CD14-positive monocyte (primary cell): Measurements from ENCODE around the gene SLC22A4. TPM values are rescaled to one million over a fixed set of nuclear protein-coding genes. Genes with fewer than 3 reads are reported as not detected.
A peak's percentile ranks its signal among the peaks of the same experiment; 100 is the strongest.

Source experiments
- DNase-seq, 3 donors: peaks; one replicate each; pipeline ENCODE4 v3.0.0-alpha.2; 2011 to 2022
- H2AFZ ChIP-seq: 2 replicates; pipeline ENCODE4 v1.6.0; 2012; ENCODE audit warnings: mild to moderate bottlenecking, low read depth, low read length, inconsistent platforms; ENCODE audit not compliant: insufficient read depth, poor library complexity, severe bottlenecking
- H3K27ac ChIP-seq, 2 donors: 1 replicate in 1 of 2; 2 replicates in 1 of 2; pipeline ENCODE4 v1.5.1; 2012 to 2013; ENCODE audit warnings: low read length in 2 of 2, control low read depth in 1 of 2, inconsistent platforms in 1 of 2, low read depth in 1 of 2, mild to moderate bottlenecking in 1 of 2
- H3K27me3 ChIP-seq, 2 donors: one replicate each; pipeline versions ENCODE4 v1.6.0 to v1.6.1; 2011 to 2013; ENCODE audit warnings: low read length in 2 of 2; ENCODE audit not compliant: control insufficient read depth in 2 of 2, insufficient read depth in 2 of 2
- H3K36me3 ChIP-seq, 2 donors: replicated peaks in 1 of 2; 1 replicate in 1 of 2; 2 replicates in 1 of 2; pipeline versions ENCODE4 v1.5.1 to v1.6.1; 2012 to 2013; ENCODE audit warnings: low read length in 2 of 2, control low read depth in 1 of 2, inconsistent platforms in 1 of 2, mild to moderate bottlenecking in 1 of 2; ENCODE audit not compliant: insufficient read depth in 2 of 2, control insufficient read depth in 1 of 2
- H3K4me1 ChIP-seq, 2 donors: 1 replicate in 1 of 2; 2 replicates in 1 of 2; pipeline versions ENCODE4 v1.5.1 to v1.6.1; 2012 to 2013; ENCODE audit warnings: low read length in 2 of 2, control low read depth in 1 of 2, inconsistent platforms in 1 of 2, mild to moderate bottlenecking in 1 of 2, moderate library complexity in 1 of 2; ENCODE audit not compliant: insufficient read depth in 2 of 2, control insufficient read depth in 1 of 2
- H3K4me2 ChIP-seq: replicated peaks from 2 replicates; pipeline ENCODE3; 2012; ENCODE audit warnings: low read length, moderate library complexity, mild to moderate bottlenecking; ENCODE audit not compliant: poor library complexity, severe bottlenecking; ENCODE audit errors: extremely low read depth
- H3K4me3 ChIP-seq, 3 experiments: fragments of 200-600 bp in 1 of 3; sonication (generic) in 1 of 3; replicated peaks in 1 of 3; 1 replicate in 2 of 3; 2 replicates in 1 of 3; pipeline ENCODE4 v1.5.1; 2011 to 2013; ENCODE audit warnings: low read length in 3 of 3, mild to moderate bottlenecking in 3 of 3, control low read depth in 2 of 3, low read depth in 2 of 3, inconsistent platforms in 1 of 3, moderate library complexity in 1 of 3
- H3K79me2 ChIP-seq: 2 replicates; pipeline ENCODE4 v1.6.0; 2012; ENCODE audit warnings: mild to moderate bottlenecking, control low read depth, inconsistent platforms, low read length, moderate library complexity; ENCODE audit not compliant: insufficient read depth
- H3K9ac ChIP-seq: 2 replicates; pipeline ENCODE4 v1.6.0; 2017; ENCODE audit warnings: low read length, mild to moderate bottlenecking; ENCODE audit not compliant: insufficient read depth, poor library complexity, severe bottlenecking
- H3K9me3 ChIP-seq, 2 donors: replicated peaks in 1 of 2; 1 replicate in 1 of 2; 2 replicates in 1 of 2; pipeline versions ENCODE4 v1.5.1 to v1.6.1; 2012 to 2013; ENCODE audit warnings: low read length in 2 of 2, control low read depth in 1 of 2; ENCODE audit not compliant: control insufficient read depth in 1 of 2, insufficient read depth in 1 of 2
- H4K20me1 ChIP-seq: 2 replicates; pipeline ENCODE4 v1.6.0; 2012; ENCODE audit warnings: mild to moderate bottlenecking, low read length, control low read depth, moderate library complexity; ENCODE audit not compliant: insufficient read depth
- H3K27ac Mint-ChIP-seq, 7 donors: one replicate each; pipeline ENCODE4 v1.8.0; 2020; ENCODE audit warnings: mild to moderate bottlenecking in 7 of 7, mixed read lengths in 7 of 7, moderate library complexity in 6 of 7, inconsistent platforms in 2 of 7
- H3K27me3 Mint-ChIP-seq, 3 donors: one replicate each; pipeline ENCODE4 v1.8.0; 2021 to 2022; ENCODE audit warnings: low read depth in 3 of 3, mild to moderate bottlenecking in 3 of 3, mixed read lengths in 3 of 3, moderate library complexity in 3 of 3, inconsistent platforms in 1 of 3
- H3K36me3 Mint-ChIP-seq, 2 donors: one replicate each; pipeline ENCODE4 v1.8.0; 2020; ENCODE audit warnings: mixed read lengths in 2 of 2, inconsistent platforms in 1 of 2, mild to moderate bottlenecking in 1 of 2
- H3K4me1 Mint-ChIP-seq: one replicate; pipeline ENCODE4 v1.8.0; 2020; ENCODE audit warnings: mild to moderate bottlenecking, mixed read lengths
- H3K4me3 Mint-ChIP-seq, 2 donors: one replicate each; pipeline ENCODE4 v1.8.0; 2020; ENCODE audit warnings: mild to moderate bottlenecking in 2 of 2, mixed read lengths in 2 of 2, moderate library complexity in 1 of 2
- H3K9me3 Mint-ChIP-seq, 7 donors: one replicate each; pipeline ENCODE4 v1.8.0; 2020 to 2022; ENCODE audit warnings: mixed read lengths in 7 of 7, mild to moderate bottlenecking in 6 of 7, moderate library complexity in 6 of 7, inconsistent platforms in 2 of 7
- WGBS: methylation state at CpG from one replicate; pipeline ENCODE4 v1.1.5; 2013; ENCODE audit warnings: missing lambda C conversion rate; ENCODE audit not compliant: insufficient coverage; 5-methylcytosine and 5-hydroxymethylcytosine counted together
- intact Hi-C, 2 donors: fragments of 100-400 bp; cut with micrococcal nuclease; formaldehyde crosslinking; loops; one replicate each; pipeline versions ENCODE4 v1.15.0 to v1.15.1; 2023
- polyA plus RNA-seq, 3 donors: library from polyadenylated mRNA; depleted of rRNA in 1 of 3; unstranded in 2 of 3; stranded (reverse) in 1 of 3; fragments of 300-500 nt in 2 of 3; fragments of >200 nt in 1 of 3; fragmentation: Illumina TruSeq in 2 of 3; gene quantifications; 1 replicate in 2 of 3; 2 replicates in 1 of 3; pipeline ENCODE4 v1.2.3, GENCODE V29; 2012 to 2021
- small RNA-seq: library from RNA; depleted of rRNA; stranded (forward); fragments of <200 nt; gene quantifications from one replicate; pipeline ENCODE3, GENCODE V24; 2012; ENCODE audit warnings: low read depth; ENCODE audit not compliant: insufficient read length
- TF ChIP-seq, protein P1 (sequence below): fragments of 200-600 bp; IDR thresholded peaks from one replicate; pipeline ENCODE4 v1.8.0; 2022; ENCODE audit warnings: antibody characterized with exemption, mild to moderate bottlenecking

Gene SLC22A4
- polyA plus RNA-seq, 3 donors = 7.2 to 13.0 (median 12.2) TPM

DNA sequence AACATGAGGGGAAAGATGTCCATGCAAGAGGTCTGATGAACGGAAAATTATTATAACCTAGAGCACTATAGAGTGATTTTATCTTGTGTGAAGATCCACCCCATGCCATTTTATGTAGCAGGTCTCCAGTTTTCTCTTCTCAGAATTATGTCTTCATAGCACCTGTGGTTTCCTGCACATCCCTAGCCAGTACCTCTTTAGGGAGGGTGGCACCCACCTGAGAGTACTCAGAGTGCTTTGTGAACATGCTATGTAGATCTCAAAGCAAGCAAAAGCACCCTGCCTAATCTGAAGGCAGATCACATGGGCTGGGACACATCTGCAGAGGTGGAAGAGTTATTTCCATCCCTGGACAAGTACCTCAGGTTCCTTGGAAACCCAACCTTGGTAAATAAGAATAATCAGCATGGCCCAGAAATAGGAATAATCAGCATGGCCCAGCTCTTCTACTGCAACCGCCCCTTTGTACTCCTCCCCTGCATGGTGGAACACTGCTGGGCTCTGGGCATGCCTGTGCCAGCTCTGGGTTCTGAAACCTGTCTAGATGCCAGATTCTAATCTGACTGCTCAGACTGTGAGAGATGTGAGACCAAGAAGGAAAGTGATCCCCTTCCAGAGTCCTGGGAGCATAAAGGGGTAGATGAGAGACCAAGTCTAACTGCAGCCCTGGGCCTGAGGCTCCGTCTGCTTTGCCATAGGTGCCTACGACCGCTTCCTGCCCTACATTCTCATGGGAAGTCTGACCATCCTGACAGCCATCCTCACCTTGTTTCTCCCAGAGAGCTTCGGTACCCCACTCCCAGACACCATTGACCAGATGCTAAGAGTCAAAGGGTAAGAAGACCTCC lies 99.0 kb downstream of the SLC22A4 start:
- peak overlapping the region in 1 of 7 donors; percentile 76 for H3K27ac Mint-ChIP-seq
- Histone ChIP-seq H3K4me1 (peaks cover 12 to 17% of the 10 kb centered on the region in 2 donors), H3K36me3 (peaks cover 24 to 70% of the 10 kb centered on the region in 2 donors), H3K9me3 (no peaks in the 10 kb centered on the region), H3K4me2 (no peak overlapping the region), H3K4me3 (no peak overlapping the region), H3K27ac (no peak overlapping the region), H3K27me3 (no peaks in the 10 kb centered on the region), H4K20me1 (no peaks in the 10 kb centered on the region), H3K9ac (no peak overlapping the region), H3K79me2 (no peaks in the 10 kb centered on the region), H2AFZ (no peak overlapping the region)
- H3K9me3 Mint-ChIP-seq = no peaks in the 10 kb centered on the region
- H3K4me3 Mint-ChIP-seq = no peak overlapping the region
- WGBS = 96% methylated on average over 5 of the region's 6 CpGs
- intact Hi-C loops = no loop called here
- DNase-seq = no peak
- peaks cover 15% of the 10 kb centered on the region for H3K4me1 Mint-ChIP-seq
- H3K27me3 Mint-ChIP-seq = no peaks in the 10 kb centered on the region
- TF ChIP-seq, protein P1, sequence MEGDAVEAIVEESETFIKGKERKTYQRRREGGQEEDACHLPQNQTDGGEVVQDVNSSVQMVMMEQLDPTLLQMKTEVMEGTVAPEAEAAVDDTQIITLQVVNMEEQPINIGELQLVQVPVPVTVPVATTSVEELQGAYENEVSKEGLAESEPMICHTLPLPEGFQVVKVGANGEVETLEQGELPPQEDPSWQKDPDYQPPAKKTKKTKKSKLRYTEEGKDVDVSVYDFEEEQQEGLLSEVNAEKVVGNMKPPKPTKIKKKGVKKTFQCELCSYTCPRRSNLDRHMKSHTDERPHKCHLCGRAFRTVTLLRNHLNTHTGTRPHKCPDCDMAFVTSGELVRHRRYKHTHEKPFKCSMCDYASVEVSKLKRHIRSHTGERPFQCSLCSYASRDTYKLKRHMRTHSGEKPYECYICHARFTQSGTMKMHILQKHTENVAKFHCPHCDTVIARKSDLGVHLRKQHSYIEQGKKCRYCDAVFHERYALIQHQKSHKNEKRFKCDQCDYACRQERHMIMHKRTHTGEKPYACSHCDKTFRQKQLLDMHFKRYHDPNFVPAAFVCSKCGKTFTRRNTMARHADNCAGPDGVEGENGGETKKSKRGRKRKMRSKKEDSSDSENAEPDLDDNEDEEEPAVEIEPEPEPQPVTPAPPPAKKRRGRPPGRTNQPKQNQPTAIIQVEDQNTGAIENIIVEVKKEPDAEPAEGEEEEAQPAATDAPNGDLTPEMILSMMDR = no peak
- peaks cover 28 to 40% of the 10 kb centered on the region in 2 donors for H3K36me3 Mint-ChIP-seq

Small RNA genes within 50 kb of the gene (small RNA-seq; reads per million reads assigned to genes)
- not detected for gene MIR3936

Other genes with a start within 250 kb of the SLC22A4 start
- not detected for gene IL3, start 233.7 kb upstream of the SLC22A4 start, polyA plus RNA-seq
- gene CSF2, start 220.6 kb upstream of the SLC22A4 start, polyA plus RNA-seq = not detected
- gene P4HA2, start 66.5 kb upstream of the SLC22A4 start, polyA plus RNA-seq = under 1 TPM; 0.12 to 0.99 (median 0.45) TPM
- gene PDLIM4, start 36.7 kb upstream of the SLC22A4 start, polyA plus RNA-seq = not detected
- gene SLC22A5, start 75.3 kb downstream of the SLC22A4 start, polyA plus RNA-seq = 10 to 100 TPM in 1 of 3 donors, 1 to 10 TPM in 2; 2.4 to 14.6 (median 3.5) TPM
- gene IRF1, start 196.4 kb downstream of the SLC22A4 start, polyA plus RNA-seq = 100 to 1,000 TPM; 125 to 363 (median 129) TPM
- not detected for gene IL5, start 249.1 kb downstream of the SLC22A4 start, polyA plus RNA-seq